SK-N-SH treated with all-trans-retinoic acid at 6 μM for 48 hours (cell line): ENCODE measurements around the gene DBF4B.

ENCODE experiments used
- TSHZ2 ChIP-seq: fragments of 250-450 bp; sonication (Bioruptor Pico); IDR thresholded peaks from 2 replicates; pipeline ENCODE4 v1.5.0; 2020; ENCODE audit warnings: mild to moderate bottlenecking, moderate library complexity
- ZFP30 ChIP-seq: fragments of 450-650 bp; formaldehyde crosslinking; IDR thresholded peaks from 2 replicates; pipeline ENCODE4 v1.5.0; 2022; ENCODE audit warnings: mild to moderate bottlenecking, moderate library complexity

GRCh38 chr17:44722254-44722653 lies 13.8 kb downstream of the DBF4B start:
- TF ChIP-seq ZFP30 (CRISPR knock-in tag) (no peak), TSHZ2 (no peak)
